Lower leg skin (tissue), 3 donors: ENCODE data around the gene MEST.

Experiments used
- POLR2A ChIP-seq, 2 donors: fragments of 450-650 bp; IDR thresholded peaks; one replicate each; pipeline ENCODE4 v1.6.1; 2016 to 2017; ENCODE audit warnings: antibody characterized with exemption in 2 of 2, mild to moderate bottlenecking in 1 of 2, moderate library complexity in 1 of 2
- TF ChIP-seq, protein P1 (sequence below), 3 donors: fragments of 450-650 bp; IDR thresholded peaks; one replicate each; pipeline ENCODE4 v1.5.1; 2016; ENCODE audit warnings: antibody characterized with exemption in 3 of 3, mild to moderate bottlenecking in 3 of 3, moderate library complexity in 2 of 3

- TF ChIP-seq, protein P1, sequence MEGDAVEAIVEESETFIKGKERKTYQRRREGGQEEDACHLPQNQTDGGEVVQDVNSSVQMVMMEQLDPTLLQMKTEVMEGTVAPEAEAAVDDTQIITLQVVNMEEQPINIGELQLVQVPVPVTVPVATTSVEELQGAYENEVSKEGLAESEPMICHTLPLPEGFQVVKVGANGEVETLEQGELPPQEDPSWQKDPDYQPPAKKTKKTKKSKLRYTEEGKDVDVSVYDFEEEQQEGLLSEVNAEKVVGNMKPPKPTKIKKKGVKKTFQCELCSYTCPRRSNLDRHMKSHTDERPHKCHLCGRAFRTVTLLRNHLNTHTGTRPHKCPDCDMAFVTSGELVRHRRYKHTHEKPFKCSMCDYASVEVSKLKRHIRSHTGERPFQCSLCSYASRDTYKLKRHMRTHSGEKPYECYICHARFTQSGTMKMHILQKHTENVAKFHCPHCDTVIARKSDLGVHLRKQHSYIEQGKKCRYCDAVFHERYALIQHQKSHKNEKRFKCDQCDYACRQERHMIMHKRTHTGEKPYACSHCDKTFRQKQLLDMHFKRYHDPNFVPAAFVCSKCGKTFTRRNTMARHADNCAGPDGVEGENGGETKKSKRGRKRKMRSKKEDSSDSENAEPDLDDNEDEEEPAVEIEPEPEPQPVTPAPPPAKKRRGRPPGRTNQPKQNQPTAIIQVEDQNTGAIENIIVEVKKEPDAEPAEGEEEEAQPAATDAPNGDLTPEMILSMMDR (IDR thresholded peaks at IDR 0.05): no peak
- no peak for TF ChIP-seq POLR2A (IDR thresholded peaks at IDR 0.05)
These were observed 61.6 kb downstream of the MEST start for GRCh38 chr7:130553398-130554029.
